Measurements from ENCODE around the gene CNOT9.

DNA sequence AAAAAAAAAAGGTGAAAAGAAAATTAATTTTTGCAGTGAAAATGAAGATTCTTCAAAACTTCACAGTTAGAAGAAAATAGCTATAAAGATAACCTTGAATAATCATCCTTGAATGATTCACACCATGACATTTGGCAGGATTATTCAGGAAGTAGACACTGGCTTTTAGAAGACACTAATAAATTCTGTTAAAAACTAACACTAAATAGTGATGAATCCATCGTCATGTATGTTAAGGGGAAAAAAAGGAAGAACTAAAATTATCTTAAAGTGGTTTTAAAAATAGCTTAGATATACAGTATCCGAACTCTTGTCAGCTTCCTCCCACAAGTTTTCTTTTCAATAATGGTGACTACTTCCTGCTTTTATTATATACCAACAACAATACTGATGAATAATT, 10.7 kb upstream of the CNOT9 start:
- TF ChIP-seq, protein P1, sequence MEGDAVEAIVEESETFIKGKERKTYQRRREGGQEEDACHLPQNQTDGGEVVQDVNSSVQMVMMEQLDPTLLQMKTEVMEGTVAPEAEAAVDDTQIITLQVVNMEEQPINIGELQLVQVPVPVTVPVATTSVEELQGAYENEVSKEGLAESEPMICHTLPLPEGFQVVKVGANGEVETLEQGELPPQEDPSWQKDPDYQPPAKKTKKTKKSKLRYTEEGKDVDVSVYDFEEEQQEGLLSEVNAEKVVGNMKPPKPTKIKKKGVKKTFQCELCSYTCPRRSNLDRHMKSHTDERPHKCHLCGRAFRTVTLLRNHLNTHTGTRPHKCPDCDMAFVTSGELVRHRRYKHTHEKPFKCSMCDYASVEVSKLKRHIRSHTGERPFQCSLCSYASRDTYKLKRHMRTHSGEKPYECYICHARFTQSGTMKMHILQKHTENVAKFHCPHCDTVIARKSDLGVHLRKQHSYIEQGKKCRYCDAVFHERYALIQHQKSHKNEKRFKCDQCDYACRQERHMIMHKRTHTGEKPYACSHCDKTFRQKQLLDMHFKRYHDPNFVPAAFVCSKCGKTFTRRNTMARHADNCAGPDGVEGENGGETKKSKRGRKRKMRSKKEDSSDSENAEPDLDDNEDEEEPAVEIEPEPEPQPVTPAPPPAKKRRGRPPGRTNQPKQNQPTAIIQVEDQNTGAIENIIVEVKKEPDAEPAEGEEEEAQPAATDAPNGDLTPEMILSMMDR (IDR thresholded peaks at IDR 0.05) = no peak
- TF ChIP-seq POLR2A (IDR thresholded peaks at IDR 0.05) = no peak
